Psoas muscle (tissue), 8 donors: ENCODE measurements around the gene MAST4. TPM values are rescaled to one million over a fixed set of nuclear protein-coding genes. Genes with fewer than 3 reads are reported as not detected.

Source experiments
- ATAC-seq, 4 donors: fragments of 200-7000 bp; cut with Tn5 transposase; one replicate each; pipeline ENCODE4 v1.9.1; 2020; ENCODE audit warnings: moderate library complexity in 3 of 4, mild to moderate bottlenecking in 2 of 4
- DNase-seq, 2 donors: peaks; one replicate each; pipeline ENCODE4 v3.0.0-alpha.2; 2020
- H3K27ac ChIP-seq: fragments of 200-600 bp; one replicate; pipeline ENCODE4 v1.8.0; 2022
- H3K27me3 ChIP-seq, 3 donors: fragments of 200-600 bp in 1 of 3; one replicate each; pipeline versions ENCODE4 v1.6.1 to v1.8.0; 2013 to 2022; ENCODE audit warnings: low read length in 2 of 3, mild to moderate bottlenecking in 2 of 3, moderate library complexity in 1 of 3; ENCODE audit not compliant: insufficient read depth in 3 of 3
- H3K36me3 ChIP-seq, 2 donors: fragments of 200-600 bp in 1 of 2; one replicate each; pipeline versions ENCODE4 v1.6.1 to v1.8.0; 2013 to 2022; ENCODE audit warnings: low read depth in 1 of 2, mild to moderate bottlenecking in 1 of 2, moderate library complexity in 1 of 2; ENCODE audit not compliant: insufficient read depth in 1 of 2
- H3K4me1 ChIP-seq: fragments of 200-600 bp; one replicate; pipeline ENCODE4 v1.8.0; 2022
- H3K4me3 ChIP-seq: fragments of 200-600 bp; one replicate; pipeline ENCODE4 v1.8.0; 2022; ENCODE audit warnings: mild to moderate bottlenecking
- H3K9me3 ChIP-seq: fragments of 200-600 bp; one replicate; pipeline ENCODE4 v1.8.0; 2022
- CTCF ChIP-seq: fragments of 200-600 bp; IDR thresholded peaks from one replicate; pipeline ENCODE4 v1.8.0; 2022; ENCODE audit warnings: antibody characterized with exemption
- WGBS, 3 donors: extraction: QIAGEN DNeasy Blood & Tissue Kit; methylation state at CpG; one replicate each; pipeline versions ENCODE4 v1.1.6 to v1.1.7; 2013; 5-methylcytosine and 5-hydroxymethylcytosine counted together
- intact Hi-C, 2 donors: fragments of 100-400 bp; cut with DNase I; formaldehyde crosslinking; loops; one replicate each; pipeline versions ENCODE4 v1.11.0 to v1.14.2; 2022
- polyA plus RNA-seq, 3 donors: library from polyadenylated mRNA; stranded (reverse); fragments of 200-250 nt; gene quantifications; one replicate each; pipeline ENCODE4 v1.2.3, GENCODE V29; 2013
- total RNA-seq, 4 donors: library from RNA; stranded (reverse); fragmentation: NEBNext Ultra II Directional in 2 of 4; extraction: Animal tissue kit (Norgen Biotek cat#: 25700) in 2 of 4; gene quantifications; one replicate each; pipeline versions ENCODE4 v1.2.1 to v1.2.4, GENCODE V29; 2021 to 2023
- donor health status: healthy with polysubstance abuse.
- donor health status: DM: no; HTN: no; CAD: no; lungs with moderate emphysema.
- donor health status: Bipolar disorder and iron deficiency.
- donor health status: healthy.
- donor health status: DM: yes; HTN: yes; CAD: no.
- donor health status: DM: no; HTN: no; CAD: no.
- donor health status: DM: no; HTN: no; CAD: no.
- donor health status: DM: yes; HTN: yes; CAD: no.

The MAST4 gene
- total and polyA plus RNA-seq, 7 donors = 3.2 to 123 (median 12.1) TPM

- H3K36me3 ChIP-seq = peaks cover 8 to 79% of the 10 kb centered on the region in 2 donors
- no peak overlapping the region for H3K27ac ChIP-seq
Observed at GRCh38 chr5:67102708-67103107, 506.5 kb downstream of the MAST4 start.

GRCh38 chr5:67104859-67105258 is 508.7 kb downstream of the MAST4 start:
- H3K27ac ChIP-seq = no peak overlapping the region
- intact Hi-C loops = loop anchor here in 1 of 2 donors (5.0 kb wide), 1 partner anchor 1503 kb away; no protein-coding TSS in a partner anchor
- peaks cover 8 to 95% of the 10 kb centered on the region in 2 donors for H3K36me3 ChIP-seq
- 93 to 100% (median 99%) methylated on average over 1 of the region's 1 CpG for WGBS, 3 donors
- DNase-seq (no peak), ATAC-seq (no peak)
- no peaks in the 10 kb centered on the region for H3K9me3 ChIP-seq
- no peaks in the 10 kb centered on the region for H3K4me1 ChIP-seq
- H3K27me3 ChIP-seq = no peaks in the 10 kb centered on the region
- no peak overlapping the region for H3K4me3 ChIP-seq
- TF ChIP-seq CTCF = no peak

More at GRCh38 chr5:67102708-67103107, 506.5 kb downstream of the MAST4 start:
- DNase-seq = no peak
- WGBS, 3 donors = 54 to 77% (median 70%) methylated on average over 4 of the region's 4 CpGs
- H3K4me1 ChIP-seq = no peaks in the 10 kb centered on the region
- intact Hi-C loops = no loop called here
- ATAC-seq = peak in 1 of 4 donors; percentile 17
- no peak for TF ChIP-seq CTCF
- H3K27me3 ChIP-seq = no peaks in the 10 kb centered on the region
- no peak overlapping the region for H3K4me3 ChIP-seq
- no peaks in the 10 kb centered on the region for H3K9me3 ChIP-seq

GRCh38 chr5:67105270-67105669 is 509.1 kb downstream of the MAST4 start:
- H3K9me3 ChIP-seq = no peaks in the 10 kb centered on the region
- intact Hi-C loops = loop anchor here in 1 of 2 donors (5.0 kb wide), 1 partner anchor 1503 kb away; no protein-coding TSS in a partner anchor
- no peaks in the 10 kb centered on the region for H3K4me1 ChIP-seq
- 96 to 98% (median 97%) methylated on average over 3 of the region's 3 CpGs for WGBS, 3 donors
- no peak overlapping the region for H3K27ac ChIP-seq
- H3K27me3 ChIP-seq = no peaks in the 10 kb centered on the region
- H3K36me3 ChIP-seq = peaks cover 8 to 95% of the 10 kb centered on the region in 2 donors
- DNase-seq (no peak), ATAC-seq (no peak)
- no peak overlapping the region for H3K4me3 ChIP-seq
- TF ChIP-seq CTCF = no peak

GRCh38 chr5:67106626-67107342 is 510.6 kb downstream of the MAST4 start:
- Histone ChIP-seq H3K4me3 (no peak overlapping the region), H3K27ac (no peak overlapping the region), H3K36me3 (peaks cover 8 to 95% of the 10 kb centered on the region in 2 donors), H3K4me1 (no peaks in the 10 kb centered on the region), H3K27me3 (no peaks in the 10 kb centered on the region), H3K9me3 (no peaks in the 10 kb centered on the region)
- ATAC-seq = no peak
- intact Hi-C loops = loop anchor here in 1 of 2 donors (5.0 kb wide), 1 partner anchor 1504 kb away; no protein-coding TSS in a partner anchor
- WGBS, 3 donors = 45 to 67% (median 52%) methylated on average over 2 of the region's 2 CpGs
- TF ChIP-seq CTCF = no peak
- no peak for DNase-seq
